H1 (cell line): ENCODE measurements around the gene BABAM2. TPM values are rescaled to one million over a fixed set of nuclear protein-coding genes. Genes with fewer than 3 reads are reported as not detected.

Experiments
- ASH2L ChIP-seq: fragments of 200-600, 300-600 bp; sonication (generic); IDR thresholded peaks from one replicate; pipeline ENCODE4 v1.7.1; 2017; ENCODE audit warnings: low read length
- BACH1 ChIP-seq: IDR thresholded peaks from 2 replicates; pipeline ENCODE4 v1.6.1; 2012; ENCODE audit warnings: low read length, improper control_type of control experiment
- HDAC2 ChIP-seq, 2 experiments: fragments of 300-600 bp in 1 of 2; sonication (generic) in 1 of 2; IDR thresholded peaks; 2 replicates each; pipeline ENCODE4 v1.6.1; 2011 to 2012; ENCODE audit warnings: low read depth in 2 of 2, low read length in 2 of 2, mild to moderate bottlenecking in 2 of 2, moderate library complexity in 2 of 2, borderline replicate concordance in 1 of 2, inconsistent platforms in 1 of 2
- KDM1A ChIP-seq: fragments of 200-600, 300-600 bp; sonication (generic); IDR thresholded peaks from 2 replicates; pipeline ENCODE4 v1.7.1; 2016; ENCODE audit warnings: mild to moderate bottlenecking, low read length, borderline replicate concordance
- RNF2 ChIP-seq: fragments of 200-900, 300-1000 bp; sonication (generic); IDR thresholded peaks from 2 replicates; pipeline ENCODE4 v1.7.1; 2016; ENCODE audit warnings: borderline replicate concordance, low read depth, mild to moderate bottlenecking, antibody characterized with exemption, low read length; ENCODE audit not compliant: poor library complexity, severe bottlenecking; ENCODE audit errors: missing control alignments
- SIX5 ChIP-seq: IDR thresholded peaks from 2 replicates; pipeline ENCODE4 v1.6.1; 2011; ENCODE audit warnings: mild to moderate bottlenecking, low read depth, low read length
- SP4 ChIP-seq: IDR thresholded peaks from 2 replicates; pipeline ENCODE4 v1.6.1; 2012; ENCODE audit warnings: low read length, inconsistent platforms
- SRF ChIP-seq: IDR thresholded peaks from 2 replicates; pipeline ENCODE4 v1.6.1; 2011; ENCODE audit warnings: mild to moderate bottlenecking, low read depth, low read length, moderate library complexity
- TEAD4 ChIP-seq: IDR thresholded peaks from 2 replicates; pipeline ENCODE4 v1.6.1; 2012; ENCODE audit warnings: low read depth, low read length, inconsistent platforms, mixed read lengths
- polyA plus RNA-seq, 7 experiments: library from polyadenylated mRNA; depleted of rRNA in 3 of 7; stranded (reverse) in 5 of 7; unstranded in 2 of 7; fragments of >200 nt in 5 of 7; fragments of 200-250 nt in 2 of 7; gene quantifications; 1 replicate in 5 of 7; 2 replicates in 1 of 7; 4 replicates in 1 of 7; pipeline versions ENCODE4 v1.2.1 to v1.2.3, GENCODE V29; 2011 to 2013; ENCODE audit warnings: missing spikeins in 2 of 7, mixed read lengths in 2 of 7
- total RNA-seq: library from RNA; stranded (reverse); fragmentation: NEBNext Ultra II Directional; extraction: Animal tissue kit (Norgen Biotek cat#: 25700); gene quantifications from 2 replicates; pipeline ENCODE4 v1.2.1, GENCODE V29; 2021
- TF ChIP-seq, protein P1 (sequence below): fragments of 300-600 bp; sonication (generic); IDR thresholded peaks from 2 replicates; pipeline ENCODE4 v1.7.1; 2012; ENCODE audit warnings: low read length, moderate library complexity, mild to moderate bottlenecking, inconsistent platforms; ENCODE audit not compliant: insufficient replicate concordance
- TF ChIP-seq, protein P2 (sequence below): IDR thresholded peaks from 2 replicates; pipeline ENCODE4 v1.6.1; 2011; ENCODE audit warnings: low read depth, mild to moderate bottlenecking, low read length; ENCODE audit not compliant: insufficient read depth

Gene BABAM2
- total and polyA plus RNA-seq, 2 of the 8 experiments (the other 6 are each of a cell fraction or from before 2014, with no cell fraction given): 15.8 to 20.9 TPM

DNA sequence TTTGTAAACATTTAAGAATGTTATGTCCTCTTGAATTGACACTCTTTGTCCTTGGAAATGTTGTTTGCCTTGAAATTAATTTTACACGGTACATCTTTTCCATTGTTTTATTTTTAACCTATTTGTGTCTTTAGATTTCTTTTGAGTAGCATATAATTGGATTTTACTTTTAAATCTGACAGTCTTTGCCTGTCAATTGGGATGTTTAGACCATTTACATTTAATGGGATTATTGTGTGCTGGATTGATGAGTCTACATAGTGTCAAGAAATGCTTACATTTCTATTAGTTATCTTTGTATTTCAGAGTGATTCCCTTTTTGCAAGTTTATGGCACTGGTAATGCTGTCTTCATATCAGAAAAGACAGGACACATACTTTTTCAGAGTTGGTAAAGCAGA is 61.5 kb downstream of the BABAM2 start (continued):
- TF ChIP-seq, protein P1, sequence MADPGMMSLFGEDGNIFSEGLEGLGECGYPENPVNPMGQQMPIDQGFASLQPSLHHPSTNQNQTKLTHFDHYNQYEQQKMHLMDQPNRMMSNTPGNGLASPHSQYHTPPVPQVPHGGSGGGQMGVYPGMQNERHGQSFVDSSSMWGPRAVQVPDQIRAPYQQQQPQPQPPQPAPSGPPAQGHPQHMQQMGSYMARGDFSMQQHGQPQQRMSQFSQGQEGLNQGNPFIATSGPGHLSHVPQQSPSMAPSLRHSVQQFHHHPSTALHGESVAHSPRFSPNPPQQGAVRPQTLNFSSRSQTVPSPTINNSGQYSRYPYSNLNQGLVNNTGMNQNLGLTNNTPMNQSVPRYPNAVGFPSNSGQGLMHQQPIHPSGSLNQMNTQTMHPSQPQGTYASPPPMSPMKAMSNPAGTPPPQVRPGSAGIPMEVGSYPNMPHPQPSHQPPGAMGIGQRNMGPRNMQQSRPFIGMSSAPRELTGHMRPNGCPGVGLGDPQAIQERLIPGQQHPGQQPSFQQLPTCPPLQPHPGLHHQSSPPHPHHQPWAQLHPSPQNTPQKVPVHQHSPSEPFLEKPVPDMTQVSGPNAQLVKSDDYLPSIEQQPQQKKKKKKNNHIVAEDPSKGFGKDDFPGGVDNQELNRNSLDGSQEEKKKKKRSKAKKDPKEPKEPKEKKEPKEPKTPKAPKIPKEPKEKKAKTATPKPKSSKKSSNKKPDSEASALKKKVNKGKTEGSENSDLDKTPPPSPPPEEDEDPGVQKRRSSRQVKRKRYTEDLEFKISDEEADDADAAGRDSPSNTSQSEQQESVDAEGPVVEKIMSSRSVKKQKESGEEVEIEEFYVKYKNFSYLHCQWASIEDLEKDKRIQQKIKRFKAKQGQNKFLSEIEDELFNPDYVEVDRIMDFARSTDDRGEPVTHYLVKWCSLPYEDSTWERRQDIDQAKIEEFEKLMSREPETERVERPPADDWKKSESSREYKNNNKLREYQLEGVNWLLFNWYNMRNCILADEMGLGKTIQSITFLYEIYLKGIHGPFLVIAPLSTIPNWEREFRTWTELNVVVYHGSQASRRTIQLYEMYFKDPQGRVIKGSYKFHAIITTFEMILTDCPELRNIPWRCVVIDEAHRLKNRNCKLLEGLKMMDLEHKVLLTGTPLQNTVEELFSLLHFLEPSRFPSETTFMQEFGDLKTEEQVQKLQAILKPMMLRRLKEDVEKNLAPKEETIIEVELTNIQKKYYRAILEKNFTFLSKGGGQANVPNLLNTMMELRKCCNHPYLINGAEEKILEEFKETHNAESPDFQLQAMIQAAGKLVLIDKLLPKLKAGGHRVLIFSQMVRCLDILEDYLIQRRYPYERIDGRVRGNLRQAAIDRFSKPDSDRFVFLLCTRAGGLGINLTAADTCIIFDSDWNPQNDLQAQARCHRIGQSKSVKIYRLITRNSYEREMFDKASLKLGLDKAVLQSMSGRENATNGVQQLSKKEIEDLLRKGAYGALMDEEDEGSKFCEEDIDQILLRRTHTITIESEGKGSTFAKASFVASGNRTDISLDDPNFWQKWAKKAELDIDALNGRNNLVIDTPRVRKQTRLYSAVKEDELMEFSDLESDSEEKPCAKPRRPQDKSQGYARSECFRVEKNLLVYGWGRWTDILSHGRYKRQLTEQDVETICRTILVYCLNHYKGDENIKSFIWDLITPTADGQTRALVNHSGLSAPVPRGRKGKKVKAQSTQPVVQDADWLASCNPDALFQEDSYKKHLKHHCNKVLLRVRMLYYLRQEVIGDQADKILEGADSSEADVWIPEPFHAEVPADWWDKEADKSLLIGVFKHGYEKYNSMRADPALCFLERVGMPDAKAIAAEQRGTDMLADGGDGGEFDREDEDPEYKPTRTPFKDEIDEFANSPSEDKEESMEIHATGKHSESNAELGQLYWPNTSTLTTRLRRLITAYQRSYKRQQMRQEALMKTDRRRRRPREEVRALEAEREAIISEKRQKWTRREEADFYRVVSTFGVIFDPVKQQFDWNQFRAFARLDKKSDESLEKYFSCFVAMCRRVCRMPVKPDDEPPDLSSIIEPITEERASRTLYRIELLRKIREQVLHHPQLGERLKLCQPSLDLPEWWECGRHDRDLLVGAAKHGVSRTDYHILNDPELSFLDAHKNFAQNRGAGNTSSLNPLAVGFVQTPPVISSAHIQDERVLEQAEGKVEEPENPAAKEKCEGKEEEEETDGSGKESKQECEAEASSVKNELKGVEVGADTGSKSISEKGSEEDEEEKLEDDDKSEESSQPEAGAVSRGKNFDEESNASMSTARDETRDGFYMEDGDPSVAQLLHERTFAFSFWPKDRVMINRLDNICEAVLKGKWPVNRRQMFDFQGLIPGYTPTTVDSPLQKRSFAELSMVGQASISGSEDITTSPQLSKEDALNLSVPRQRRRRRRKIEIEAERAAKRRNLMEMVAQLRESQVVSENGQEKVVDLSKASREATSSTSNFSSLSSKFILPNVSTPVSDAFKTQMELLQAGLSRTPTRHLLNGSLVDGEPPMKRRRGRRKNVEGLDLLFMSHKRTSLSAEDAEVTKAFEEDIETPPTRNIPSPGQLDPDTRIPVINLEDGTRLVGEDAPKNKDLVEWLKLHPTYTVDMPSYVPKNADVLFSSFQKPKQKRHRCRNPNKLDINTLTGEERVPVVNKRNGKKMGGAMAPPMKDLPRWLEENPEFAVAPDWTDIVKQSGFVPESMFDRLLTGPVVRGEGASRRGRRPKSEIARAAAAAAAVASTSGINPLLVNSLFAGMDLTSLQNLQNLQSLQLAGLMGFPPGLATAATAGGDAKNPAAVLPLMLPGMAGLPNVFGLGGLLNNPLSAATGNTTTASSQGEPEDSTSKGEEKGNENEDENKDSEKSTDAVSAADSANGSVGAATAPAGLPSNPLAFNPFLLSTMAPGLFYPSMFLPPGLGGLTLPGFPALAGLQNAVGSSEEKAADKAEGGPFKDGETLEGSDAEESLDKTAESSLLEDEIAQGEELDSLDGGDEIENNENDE: no peak
- TF ChIP-seq BACH1 (no peak), SP4 (no peak), RNF2 (no peak), TEAD4 (no peak), KDM1A (no peak), SIX5 (no peak), SRF (no peak), ASH2L (no peak), HDAC2 (IDR thresholded peaks at IDR 0.05; ENCODE audit: borderline replicate concordance in 1 of 2, low read depth in 2 of 2, low read length in 2 of 2) (no peak)
- TF ChIP-seq, protein P2, sequence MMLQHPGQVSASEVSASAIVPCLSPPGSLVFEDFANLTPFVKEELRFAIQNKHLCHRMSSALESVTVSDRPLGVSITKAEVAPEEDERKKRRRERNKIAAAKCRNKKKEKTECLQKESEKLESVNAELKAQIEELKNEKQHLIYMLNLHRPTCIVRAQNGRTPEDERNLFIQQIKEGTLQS: no peak
